Prostate gland (tissue), 2 donors: ENCODE results near the gene ITPRID2.

Source experiments
- POLR2AphosphoS5 ChIP-seq: sonication (generic); formaldehyde crosslinking; IDR thresholded peaks from one replicate; pipeline ENCODE4 v1.6.1; 2017; ENCODE audit warnings: antibody characterized with exemption
- TF ChIP-seq, protein P1 (sequence below), 4 experiments: fragments of 200-600 bp in 2 of 4; fragments of 450-650 bp in 2 of 4; sonication (generic) in 2 of 4; IDR thresholded peaks; 1 replicate in 3 of 4; 2 replicates in 1 of 4; pipeline ENCODE4 v1.5.1; 2016 to 2019; ENCODE audit warnings: antibody characterized with exemption in 4 of 4, mild to moderate bottlenecking in 2 of 4, moderate library complexity in 2 of 4

DNA sequence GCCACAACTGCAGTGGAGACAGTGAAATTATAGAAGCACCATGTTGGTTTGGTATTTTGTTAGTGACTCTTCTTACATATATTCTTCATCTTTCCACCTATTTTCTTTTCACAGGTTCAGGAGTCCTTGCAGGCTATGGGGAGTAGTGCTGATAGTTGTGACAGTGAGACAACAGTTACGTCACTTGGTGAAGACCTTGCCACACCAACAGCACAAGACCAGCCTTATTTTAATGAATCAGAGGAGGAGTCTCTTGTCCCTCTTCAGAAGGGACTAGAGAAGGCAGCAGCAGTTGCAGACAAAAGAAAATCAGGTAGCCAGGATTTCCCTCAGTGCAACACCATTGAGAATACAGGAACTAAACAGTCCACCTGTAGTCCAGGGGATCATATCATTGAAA, 23.6 kb downstream of the ITPRID2 start:
- TF ChIP-seq, protein P1, sequence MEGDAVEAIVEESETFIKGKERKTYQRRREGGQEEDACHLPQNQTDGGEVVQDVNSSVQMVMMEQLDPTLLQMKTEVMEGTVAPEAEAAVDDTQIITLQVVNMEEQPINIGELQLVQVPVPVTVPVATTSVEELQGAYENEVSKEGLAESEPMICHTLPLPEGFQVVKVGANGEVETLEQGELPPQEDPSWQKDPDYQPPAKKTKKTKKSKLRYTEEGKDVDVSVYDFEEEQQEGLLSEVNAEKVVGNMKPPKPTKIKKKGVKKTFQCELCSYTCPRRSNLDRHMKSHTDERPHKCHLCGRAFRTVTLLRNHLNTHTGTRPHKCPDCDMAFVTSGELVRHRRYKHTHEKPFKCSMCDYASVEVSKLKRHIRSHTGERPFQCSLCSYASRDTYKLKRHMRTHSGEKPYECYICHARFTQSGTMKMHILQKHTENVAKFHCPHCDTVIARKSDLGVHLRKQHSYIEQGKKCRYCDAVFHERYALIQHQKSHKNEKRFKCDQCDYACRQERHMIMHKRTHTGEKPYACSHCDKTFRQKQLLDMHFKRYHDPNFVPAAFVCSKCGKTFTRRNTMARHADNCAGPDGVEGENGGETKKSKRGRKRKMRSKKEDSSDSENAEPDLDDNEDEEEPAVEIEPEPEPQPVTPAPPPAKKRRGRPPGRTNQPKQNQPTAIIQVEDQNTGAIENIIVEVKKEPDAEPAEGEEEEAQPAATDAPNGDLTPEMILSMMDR (IDR thresholded peaks at IDR 0.05), result no peak
- no peak for TF ChIP-seq POLR2AphosphoS5
